HT1080 (cell line): ENCODE results near the gene GFM1. TPM values are rescaled to one million over a fixed set of nuclear protein-coding genes. Genes with fewer than 3 reads are reported as not detected.
"Not testable (repeated sequence)": the region's sequence is repeated elsewhere in the genome, so short reads cannot be mapped to it uniquely, and the experiment has no call there.

Experiments used
- DNase-seq: peaks from one replicate; pipeline ENCODE4 v3.0.0-alpha.2; 2015; ENCODE audit warnings: low read depth
- total RNA-seq: library from RNA; depleted of rRNA; stranded (reverse); fragments of >200 nt; shearing (Covaris generic); gene quantifications from 2 replicates; pipeline ENCODE4 v1.2.3, GENCODE V29; 2014

The GFM1 gene
- total RNA-seq, 1 experiment from 2014 or later: 75.7 TPM

DNA sequence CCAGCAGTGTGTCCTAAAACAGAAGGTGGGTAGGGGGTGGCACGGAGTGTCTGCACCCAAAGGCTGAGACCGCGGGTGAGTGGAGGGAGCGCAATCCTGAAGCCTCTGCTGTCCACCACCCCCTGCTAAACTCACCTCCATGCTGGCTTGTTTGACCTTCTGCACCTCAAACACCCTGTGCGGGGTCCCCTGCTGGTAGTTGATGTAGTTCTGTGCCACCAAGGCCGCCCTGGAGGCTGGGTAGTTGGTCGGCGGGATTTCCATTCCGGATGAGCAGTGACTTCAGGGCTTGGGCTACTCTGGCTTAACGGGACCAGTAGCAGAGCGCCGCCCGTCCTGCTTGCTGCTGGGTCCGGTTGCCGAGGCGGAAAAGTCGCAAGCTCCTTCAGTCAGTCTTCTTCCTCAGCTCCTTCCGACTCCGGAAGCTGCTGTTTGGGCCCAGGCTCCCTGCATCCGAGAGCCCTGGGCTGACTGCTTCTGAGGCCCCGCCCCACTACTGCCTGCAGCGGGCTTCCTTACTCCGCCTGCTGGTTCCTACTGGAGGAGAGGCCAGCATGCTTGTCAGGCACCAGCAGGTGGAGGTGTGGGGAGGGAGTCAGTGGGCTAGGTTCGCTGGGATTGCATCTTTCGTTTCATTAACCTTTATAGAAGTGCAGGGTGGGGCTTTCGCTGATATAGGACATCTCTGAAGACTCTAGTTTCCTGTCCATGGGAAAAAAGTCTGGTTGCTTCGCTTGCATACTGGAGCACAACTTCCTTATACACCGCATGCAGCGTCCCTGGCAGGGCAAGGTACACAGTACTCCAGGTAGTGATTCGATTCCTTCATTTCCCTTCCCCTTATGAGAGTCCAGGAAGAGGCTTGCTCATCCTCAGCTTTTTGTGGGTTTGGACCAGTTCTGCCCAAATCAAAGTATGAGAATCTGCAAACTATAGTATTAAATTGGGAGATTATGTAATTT lies 28.2 kb downstream of the GFM1 start, which contains the start of gene LXN:
Gene LXN, minus strand, starts transcription at position 434 of the 962 bp plus-strand sequence. Its CDS starts 170 bp downstream, at position 264.
- peak; percentile 21 for DNase-seq

- DNase-seq: no peak
Observed at GRCh38 chr3:158678687-158679086, 34.4 kb downstream of the GFM1 start.

DNA sequence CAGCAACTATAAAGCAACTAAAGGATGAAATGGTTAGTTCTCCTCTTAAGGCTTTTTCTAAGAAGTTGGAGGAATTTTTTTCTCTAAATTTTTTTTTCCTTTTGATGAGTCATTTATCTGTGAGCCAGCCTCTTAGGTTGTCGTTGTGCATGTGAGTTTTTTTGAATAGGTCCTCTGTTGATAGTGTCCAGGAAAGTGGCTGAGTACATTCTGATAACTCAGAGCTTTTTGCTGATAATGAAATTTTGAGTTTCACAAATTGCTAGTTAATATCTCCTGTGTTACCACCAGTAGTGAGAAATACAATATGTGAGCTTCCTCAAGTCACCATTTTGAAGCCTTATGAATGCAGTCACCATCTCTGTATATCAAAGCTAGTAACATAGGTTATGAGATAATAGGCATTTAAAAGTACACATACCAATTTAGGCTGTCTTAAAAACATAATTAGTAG lies 35.2 kb downstream of the GFM1 start:
- peak; percentile 84 for DNase-seq

- DNase-seq: no peak
Observed at GRCh38 chr3:158680861-158681260, 36.5 kb downstream of the GFM1 start.

- DNase-seq: no peak
Observed at GRCh38 chr3:158683230-158683962, 39.1 kb downstream of the GFM1 start.

DNA sequence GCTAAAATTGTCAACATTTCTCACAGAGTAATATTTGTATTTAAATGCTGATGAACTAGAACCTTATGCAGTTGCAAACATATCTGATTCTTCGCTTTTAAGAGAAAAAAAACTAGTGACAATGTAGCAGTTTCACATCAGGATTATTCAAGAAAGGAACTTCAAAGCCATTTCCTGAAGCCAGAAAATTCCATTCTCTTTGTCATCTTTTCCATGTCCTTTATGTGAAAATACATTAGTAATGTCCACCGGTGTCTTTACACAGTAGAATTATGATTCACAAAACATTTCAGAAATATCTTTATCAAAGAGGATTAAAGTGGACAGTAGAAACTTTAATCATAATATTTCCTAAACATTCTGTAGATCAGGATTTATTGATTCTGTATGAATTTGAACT lies 40.8 kb downstream of the GFM1 start:
- no peak for DNase-seq

- not testable (repeated sequence) for DNase-seq
Observed at GRCh38 chr3:158693866-158694456, 49.6 kb downstream of the GFM1 start.

GRCh38 chr3:158696618-158697017 lies 52.3 kb downstream of the GFM1 start:
- DNase-seq: no peak

GRCh38 chr3:158700559-158700958 lies 56.2 kb downstream of the GFM1 start:
- DNase-seq: no peak

GRCh38 chr3:158701420-158702065 lies 57.2 kb downstream of the GFM1 start:
- DNase-seq: no peak

- peak; percentile 87 for DNase-seq
Observed at GRCh38 chr3:158702815-158703481, 58.6 kb downstream of the GFM1 start.

DNA sequence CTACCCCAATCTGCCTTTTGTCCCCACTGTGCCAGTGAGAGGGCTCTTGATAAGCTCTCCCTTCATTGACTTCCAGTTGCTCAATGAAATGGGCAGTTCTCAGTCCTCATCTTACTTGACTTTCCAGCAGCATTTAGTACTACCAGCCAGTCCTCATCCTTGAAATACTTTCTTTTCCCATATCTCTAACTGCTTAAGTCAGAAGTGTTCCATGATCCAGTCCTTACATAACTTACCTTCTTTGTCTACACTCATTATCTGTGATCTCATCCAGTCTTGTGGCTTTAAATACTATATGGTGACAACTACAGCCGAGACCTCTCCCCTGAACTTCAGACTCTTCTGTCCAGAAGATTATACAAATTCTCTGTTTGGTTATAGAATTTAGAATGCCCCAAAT lies 59.2 kb downstream of the GFM1 start:
- DNase-seq: no peak

GRCh38 chr3:158709666-158710083 lies 65.3 kb downstream of the GFM1 start:
- DNase-seq: peak; percentile 98

DNA sequence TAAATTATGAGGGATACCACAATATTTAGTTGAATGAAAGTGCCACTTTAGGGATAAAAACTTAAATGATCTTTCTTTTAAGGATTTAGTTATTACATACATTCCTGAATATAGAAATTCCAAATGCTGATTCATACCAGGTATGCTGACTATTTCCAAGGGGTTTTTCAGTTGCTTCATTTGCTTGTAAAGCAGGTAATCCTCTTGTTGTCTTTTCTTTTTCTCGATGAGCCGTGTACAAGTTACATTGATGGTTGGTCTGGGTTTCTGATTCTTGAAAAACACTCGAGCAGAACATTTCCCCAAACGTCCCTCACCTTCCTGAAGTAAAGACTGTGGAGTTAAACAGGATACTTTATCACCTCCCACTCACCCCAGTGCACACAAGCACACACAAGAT lies 66.3 kb downstream of the GFM1 start:
- no peak for DNase-seq

DNA sequence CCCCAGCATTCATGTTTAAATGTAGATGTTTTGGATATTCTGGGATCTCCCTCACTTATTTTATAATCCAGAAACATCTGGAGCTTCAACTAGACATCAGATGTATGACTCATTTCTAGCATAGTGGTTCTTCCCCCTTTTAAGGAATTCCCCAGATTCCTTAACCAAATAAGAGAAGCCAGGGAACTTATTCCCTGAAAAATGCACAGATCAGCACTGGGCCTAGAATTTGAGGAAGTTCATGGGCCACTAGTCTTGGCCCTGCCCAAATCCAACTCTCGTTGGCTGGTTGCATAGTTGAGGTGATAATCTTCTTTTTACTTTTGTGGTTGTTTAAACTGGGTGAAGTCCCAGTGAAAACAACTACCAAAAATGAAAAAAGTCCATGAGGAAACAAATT lies 67.6 kb downstream of the GFM1 start:
- DNase-seq: peak; percentile 79

GRCh38 chr3:158712443-158712842 lies 68.1 kb downstream of the GFM1 start:
- no peak for DNase-seq

GRCh38 chr3:158713094-158713499 lies 68.8 kb downstream of the GFM1 start:
- DNase-seq: peak; percentile 45

- DNase-seq: no peak
Observed at GRCh38 chr3:158717576-158717975, 73.2 kb downstream of the GFM1 start.

GRCh38 chr3:158718490-158719170 lies 74.3 kb downstream of the GFM1 start:
- peak; percentile 96 for DNase-seq

DNA sequence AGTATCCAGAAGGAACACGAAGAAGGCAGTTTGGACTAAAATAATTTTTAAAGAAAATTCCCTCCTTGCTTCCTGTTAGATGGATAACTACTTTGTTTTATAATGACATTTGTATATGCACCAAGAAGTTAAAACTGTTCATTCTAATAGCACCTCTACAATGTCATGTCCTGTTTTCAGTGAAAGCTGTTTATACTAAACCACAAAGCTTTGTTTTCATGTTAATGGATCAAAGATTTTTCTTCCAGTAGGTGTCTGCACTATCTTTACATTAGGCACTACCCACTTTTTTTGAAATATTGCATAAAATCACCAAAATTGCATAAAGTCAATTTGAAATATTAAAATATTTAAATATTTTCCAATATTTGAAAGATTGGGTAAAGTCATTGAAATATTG lies 77.8 kb downstream of the GFM1 start:
- DNase-seq: no peak
